Ishikawa (cell line): Measurements from ENCODE around the gene TOR1A.

Experiments used
- CEBPB ChIP-seq: IDR thresholded peaks from 2 replicates; pipeline ENCODE4 v1.6.1; 2012
- CREB1 ChIP-seq: IDR thresholded peaks from 2 replicates; pipeline ENCODE4 v1.6.1; 2012; ENCODE audit warnings: low read depth
- EGR1 ChIP-seq: IDR thresholded peaks from 2 replicates; pipeline ENCODE4 v1.6.1; 2012
- EP300 ChIP-seq: IDR thresholded peaks from 2 replicates; pipeline ENCODE4 v1.6.1; 2012; ENCODE audit warnings: borderline replicate concordance
- FOXM1 ChIP-seq: IDR thresholded peaks from 2 replicates; pipeline ENCODE4 v1.6.1; 2012; ENCODE audit warnings: low read depth, borderline replicate concordance
- NFIC ChIP-seq: IDR thresholded peaks from 2 replicates; pipeline ENCODE4 v1.6.1; 2012
- RAD21 ChIP-seq: IDR thresholded peaks from 2 replicates; pipeline ENCODE4 v1.6.1; 2012; ENCODE audit warnings: low read depth
- REST ChIP-seq: IDR thresholded peaks from 2 replicates; pipeline ENCODE4 v1.6.1; 2012; ENCODE audit warnings: low read depth, mild to moderate bottlenecking
- TAF1 ChIP-seq: IDR thresholded peaks from 2 replicates; pipeline ENCODE4 v1.6.1; 2012; ENCODE audit warnings: low read depth, mild to moderate bottlenecking
- TCF12 ChIP-seq: IDR thresholded peaks from 2 replicates; pipeline ENCODE4 v1.6.1; 2012; ENCODE audit warnings: low read depth
- TEAD4 ChIP-seq: IDR thresholded peaks from 2 replicates; pipeline ENCODE4 v1.6.1; 2012
- YY1 ChIP-seq: IDR thresholded peaks from 2 replicates; pipeline ENCODE4 v1.6.1; 2012; ENCODE audit warnings: low read depth
- ZBTB7A ChIP-seq: IDR thresholded peaks from 2 replicates; pipeline ENCODE4 v1.6.1; 2012; ENCODE audit warnings: low read depth
- TF ChIP-seq, protein P1 (sequence below): IDR thresholded peaks from 2 replicates; pipeline ENCODE4 v1.6.1; 2012
- TF ChIP-seq, protein P2 (sequence below): IDR thresholded peaks from 2 replicates; pipeline ENCODE4 v1.6.1; 2012

The TOR1A gene, protein sequence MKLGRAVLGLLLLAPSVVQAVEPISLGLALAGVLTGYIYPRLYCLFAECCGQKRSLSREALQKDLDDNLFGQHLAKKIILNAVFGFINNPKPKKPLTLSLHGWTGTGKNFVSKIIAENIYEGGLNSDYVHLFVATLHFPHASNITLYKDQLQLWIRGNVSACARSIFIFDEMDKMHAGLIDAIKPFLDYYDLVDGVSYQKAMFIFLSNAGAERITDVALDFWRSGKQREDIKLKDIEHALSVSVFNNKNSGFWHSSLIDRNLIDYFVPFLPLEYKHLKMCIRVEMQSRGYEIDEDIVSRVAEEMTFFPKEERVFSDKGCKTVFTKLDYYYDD

DNA sequence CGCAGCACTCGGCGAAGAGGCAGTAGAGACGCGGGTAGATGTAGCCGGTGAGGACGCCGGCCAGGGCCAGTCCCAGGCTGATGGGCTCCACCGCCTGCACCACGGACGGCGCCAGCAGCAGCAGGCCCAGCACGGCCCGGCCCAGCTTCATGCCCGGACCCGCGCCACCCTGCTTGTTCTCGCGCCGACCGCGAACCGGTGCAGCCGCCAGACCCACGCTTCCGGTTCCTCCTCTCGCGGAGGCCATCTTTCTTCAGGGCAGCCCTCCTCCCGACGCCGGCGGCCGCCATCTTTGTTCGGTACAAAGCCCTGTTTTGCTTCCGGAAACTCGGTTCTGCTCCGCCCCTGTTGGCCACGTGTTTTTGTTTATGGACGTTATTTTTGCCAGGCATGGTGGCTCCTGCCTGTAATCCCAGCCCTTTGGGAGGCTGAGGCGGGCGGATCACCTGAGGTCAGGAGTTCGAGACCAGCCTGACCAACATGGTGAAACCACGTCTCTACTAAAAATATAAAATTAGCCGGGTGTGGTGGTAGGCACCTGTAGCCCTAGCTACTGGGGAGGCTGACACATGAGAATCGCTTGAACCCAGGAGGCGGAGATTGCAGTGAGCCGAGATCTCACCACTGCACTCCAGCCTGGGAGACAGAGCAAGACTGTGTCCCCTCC lies at the start of gene TOR1A:
Gene TOR1A (minus strand): TSS at position 202 of the 667 bp plus-strand sequence. CDS start 51 bp downstream, at position 151.
- TF ChIP-seq ZBTB7A, result no peak
- 0 out of 2 replicates have a peak, but pooled peaks have one; percentile 23 for TF ChIP-seq NFIC
- TF ChIP-seq CEBPB, result no peak
- TF ChIP-seq REST, result no peak
- TF ChIP-seq RAD21, result no peak
- peak; percentile 79 for TF ChIP-seq TCF12
- no peak for TF ChIP-seq FOXM1
- TF ChIP-seq, protein P1, sequence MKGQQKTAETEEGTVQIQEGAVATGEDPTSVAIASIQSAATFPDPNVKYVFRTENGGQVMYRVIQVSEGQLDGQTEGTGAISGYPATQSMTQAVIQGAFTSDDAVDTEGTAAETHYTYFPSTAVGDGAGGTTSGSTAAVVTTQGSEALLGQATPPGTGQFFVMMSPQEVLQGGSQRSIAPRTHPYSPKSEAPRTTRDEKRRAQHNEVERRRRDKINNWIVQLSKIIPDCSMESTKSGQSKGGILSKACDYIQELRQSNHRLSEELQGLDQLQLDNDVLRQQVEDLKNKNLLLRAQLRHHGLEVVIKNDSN, result peak; percentile 91
- peak; percentile 18; the same call in 1 of the 2 replicates for TF ChIP-seq TEAD4
- TF ChIP-seq, protein P2, sequence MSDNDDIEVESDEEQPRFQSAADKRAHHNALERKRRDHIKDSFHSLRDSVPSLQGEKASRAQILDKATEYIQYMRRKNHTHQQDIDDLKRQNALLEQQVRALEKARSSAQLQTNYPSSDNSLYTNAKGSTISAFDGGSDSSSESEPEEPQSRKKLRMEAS, result peak; percentile 94
- TF ChIP-seq CREB1, result 0 out of 2 replicates have a peak, but pooled peaks have one; percentile 17
- TF ChIP-seq YY1, result peak; percentile 100
- TF ChIP-seq TAF1, result peak; percentile 96
- no peak; the same call in 1 of the 2 replicates for TF ChIP-seq EP300
- TF ChIP-seq EGR1, result peak; percentile 98

- TF ChIP-seq TAF1, result no peak
- no peak for TF ChIP-seq NFIC
- TF ChIP-seq, protein P2, result no peak
- TF ChIP-seq CEBPB, result no peak
- TF ChIP-seq REST, result no peak
- no peak for TF ChIP-seq CREB1
- TF ChIP-seq, protein P1, result no peak
- TF ChIP-seq FOXM1, result no peak
- no peak for TF ChIP-seq RAD21
- TF ChIP-seq TCF12, result no peak
- no peak for TF ChIP-seq ZBTB7A
- TF ChIP-seq EGR1, result no peak
- TF ChIP-seq TEAD4, result no peak
- TF ChIP-seq YY1, result no peak
- TF ChIP-seq EP300, result no peak
These were observed 47.1 kb upstream of the TOR1A start for GRCh38 chr9:129871046-129871445.

GRCh38 chr9:129869585-129870501 lies 45.9 kb upstream of the TOR1A start:
- no peak for TF ChIP-seq YY1
- no peak for TF ChIP-seq RAD21
- no peak for TF ChIP-seq TAF1
- TF ChIP-seq NFIC, result no peak
- no peak for TF ChIP-seq ZBTB7A
- TF ChIP-seq CREB1, result no peak
- TF ChIP-seq CEBPB, result no peak
- no peak for TF ChIP-seq REST
- no peak for TF ChIP-seq TEAD4
- TF ChIP-seq TCF12, result no peak
- TF ChIP-seq, protein P1, result no peak
- no peak for TF ChIP-seq FOXM1
